HCT116 (cell line): ENCODE measurements around the gene NSUN2.

ENCODE experiments used
- CEBPB ChIP-seq: IDR thresholded peaks from 2 replicates; pipeline ENCODE4 v1.6.1; 2012; ENCODE audit warnings: low read depth
- CTCF ChIP-seq, 3 experiments: fragments of 200-600 bp in 1 of 3; sonication (generic) in 1 of 3; IDR thresholded peaks in 2 of 3; conservative IDR thresholded peaks in 1 of 3; 2 replicates each; pipeline ENCODE4 v1.5.1; 2012 to 2017; ENCODE audit warnings: low read depth in 2 of 3, low read length in 2 of 3, antibody characterized with exemption in 1 of 3, borderline replicate concordance in 1 of 3, control low read depth in 1 of 3, mild to moderate bottlenecking in 1 of 3, mixed read lengths in 1 of 3, mixed run types in 1 of 3, moderate library complexity in 1 of 3; ENCODE audit not compliant: insufficient read depth in 1 of 3
- EGR1 ChIP-seq: IDR thresholded peaks from 2 replicates; pipeline ENCODE4 v1.6.1; 2012; ENCODE audit warnings: low read depth
- POLR2A ChIP-seq: IDR thresholded peaks from 2 replicates; pipeline ENCODE4 v1.7.0; 2011; ENCODE audit warnings: borderline replicate concordance; ENCODE audit not compliant: insufficient read depth, insufficient read length; ENCODE audit errors: extremely low read depth

- no peak for TF ChIP-seq CTCF (IDR thresholded peaks at IDR 0.05 in 2 of 3, conservative IDR thresholded peaks at IDR 0.05 in 1 of 3; ENCODE audit: borderline replicate concordance in 1 of 3, insufficient read depth in 1 of 3, low read depth in 2 of 3, low read length in 2 of 3)
- no peak for TF ChIP-seq POLR2A
- no peak for TF ChIP-seq CEBPB
- no peak for TF ChIP-seq EGR1
Observed at GRCh38 chr5:6587171-6587570, 45.7 kb downstream of the NSUN2 start.
